DND-41 (cell line): ENCODE measurements around the gene INAFM2.

ENCODE experiments used
- CTCF ChIP-seq: IDR thresholded peaks from 2 replicates; pipeline ENCODE4 v1.5.1; 2012; ENCODE audit warnings: borderline replicate concordance, low read length, moderate library complexity, mild to moderate bottlenecking; ENCODE audit not compliant: poor library complexity, severe bottlenecking; ENCODE audit errors: extremely low read depth
- EZH2 ChIP-seq: IDR thresholded peaks from 3 replicates; pipeline ENCODE4 v1.6.1; 2012; ENCODE audit warnings: borderline replicate concordance, low read depth, mild to moderate bottlenecking, moderate library complexity, low read length, inconsistent platforms; ENCODE audit not compliant: severe bottlenecking

DNA sequence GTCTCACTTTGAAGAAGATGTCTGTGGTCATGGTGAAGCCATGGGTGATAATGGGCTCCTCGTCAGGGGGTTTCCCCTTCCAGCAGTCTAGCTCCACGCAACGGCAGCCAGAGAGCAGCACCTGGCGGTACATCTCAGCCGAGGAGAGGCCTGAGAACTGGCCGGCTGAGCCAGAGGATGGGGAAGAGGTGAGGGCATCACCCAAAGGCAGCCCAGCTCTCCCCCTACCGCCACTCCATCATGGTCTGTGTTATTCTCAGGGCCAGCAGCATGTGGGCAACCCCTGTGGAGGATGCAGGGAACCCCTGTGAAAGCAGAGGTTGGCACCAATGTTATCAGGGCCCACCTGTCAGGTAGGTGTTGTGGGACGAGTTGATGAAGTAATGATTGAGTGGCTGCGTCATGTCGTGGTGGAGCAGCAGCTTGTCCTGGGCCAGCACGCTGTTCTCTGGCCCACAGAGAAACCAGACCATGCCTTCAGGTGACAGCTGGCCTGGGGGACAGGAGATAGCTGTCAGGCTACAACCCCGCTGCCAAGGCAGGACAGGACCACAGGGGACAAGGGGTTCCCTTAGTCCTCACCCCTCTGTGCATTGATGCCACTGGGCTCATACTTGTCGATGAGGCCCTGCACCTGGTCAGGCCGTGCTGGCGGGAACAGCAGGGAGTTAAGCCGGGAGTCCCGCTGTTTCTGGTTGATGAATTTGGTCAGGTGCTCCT lies 25.1 kb upstream of the INAFM2 start:
- TF ChIP-seq CTCF (no peak), EZH2 (no peak)
